Thoracic aorta (tissue), 2 donors: ENCODE data around the gene KIRREL3. TPM values are rescaled to one million over a fixed set of nuclear protein-coding genes. Genes with fewer than 3 reads are reported as not detected.

Experiments
- ATAC-seq: fragments of 150-250 bp; one replicate; pipeline ENCODE4 v1.8.0; 2017; ENCODE audit warnings: low read depth; ENCODE audit not compliant: insufficient number of reproducible peaks, low FRiP score
- DNase-seq: peaks from one replicate; pipeline ENCODE4 v3.0.0-alpha.2; 2020; ENCODE audit warnings: low spot score
- H3K27ac ChIP-seq, 2 donors: fragments of 200-600 bp; sonication (generic); 1 replicate in 1 of 2; 2 replicates in 1 of 2; pipeline ENCODE4 v1.5.1; 2016; ENCODE audit warnings: mild to moderate bottlenecking in 2 of 2, moderate library complexity in 2 of 2
- H3K27me3 ChIP-seq: fragments of 200-600 bp; sonication (generic); replicated peaks from 2 replicates; pipeline ENCODE4 v1.6.0; 2016; ENCODE audit warnings: mild to moderate bottlenecking; ENCODE audit not compliant: insufficient read depth
- H3K36me3 ChIP-seq: fragments of 200-600 bp; sonication (generic); one replicate; pipeline ENCODE4 v1.5.1; 2016
- H3K4me1 ChIP-seq, 2 donors: fragments of 200-600 bp; sonication (generic); 1 replicate in 1 of 2; 2 replicates in 1 of 2; pipeline versions ENCODE4 v1.5.1 to v1.6.0; 2016; ENCODE audit warnings: low read depth in 2 of 2, mild to moderate bottlenecking in 1 of 2; ENCODE audit not compliant: control insufficient read depth in 1 of 2
- H3K4me3 ChIP-seq: fragments of 200-600 bp; sonication (generic); 2 replicates; pipeline ENCODE4 v1.5.1; 2016; ENCODE audit warnings: mild to moderate bottlenecking
- H3K9me3 ChIP-seq: fragments of 200-600 bp; sonication (generic); 2 replicates; pipeline ENCODE4 v1.5.1; 2016
- CTCF ChIP-seq: fragments of 200-600 bp; sonication (generic); IDR thresholded peaks from one replicate; pipeline ENCODE4 v1.5.1; 2019; ENCODE audit warnings: antibody characterized with exemption
- total RNA-seq, 2 donors: library from RNA; depleted of rRNA; stranded (reverse); fragments of >200 nt; gene quantifications; one replicate each; pipeline versions ENCODE4 v1.1.0 to v1.2.3, GENCODE V29; 2016

KIRREL3 gene
- total RNA-seq, 2 donors from 2014 or later = not detected

- TF ChIP-seq CTCF = no peak
- ATAC-seq (no peak), DNase-seq (no peak)
- no peaks in the 10 kb centered on the region for H3K36me3 ChIP-seq
- H3K4me1 ChIP-seq = no peaks in the 10 kb centered on the region
- no peak overlapping the region for H3K4me3 ChIP-seq
- H3K27ac ChIP-seq = no peak overlapping the region
- H3K27me3 ChIP-seq = no peaks in the 10 kb centered on the region
- H3K9me3 ChIP-seq = no peaks in the 10 kb centered on the region
These were observed 16.9 kb upstream of the KIRREL3 start for GRCh38 chr11:127017482-127017881.

GRCh38 chr11:127013550-127013949 lies 13.0 kb upstream of the KIRREL3 start:
- TF ChIP-seq CTCF = no peak
- no peaks in the 10 kb centered on the region for H3K9me3 ChIP-seq
- no peak overlapping the region for H3K4me3 ChIP-seq
- H3K27ac ChIP-seq = no peak overlapping the region
- DNase-seq (no peak), ATAC-seq (no peak)
- no peaks in the 10 kb centered on the region for H3K4me1 ChIP-seq
- no peaks in the 10 kb centered on the region for H3K36me3 ChIP-seq
- H3K27me3 ChIP-seq = no peaks in the 10 kb centered on the region

- no peak overlapping the region for H3K27ac ChIP-seq
- H3K9me3 ChIP-seq = no peaks in the 10 kb centered on the region
- DNase-seq (no peak), ATAC-seq (no peak)
- H3K4me1 ChIP-seq = peaks cover 0 to 7% of the 10 kb centered on the region in 2 donors
- no peak for TF ChIP-seq CTCF
- no peak overlapping the region for H3K4me3 ChIP-seq
- H3K27me3 ChIP-seq = no peaks in the 10 kb centered on the region
- no peaks in the 10 kb centered on the region for H3K36me3 ChIP-seq
These were observed 5.7 kb upstream of the KIRREL3 start for GRCh38 chr11:127006311-127006710.

DNA sequence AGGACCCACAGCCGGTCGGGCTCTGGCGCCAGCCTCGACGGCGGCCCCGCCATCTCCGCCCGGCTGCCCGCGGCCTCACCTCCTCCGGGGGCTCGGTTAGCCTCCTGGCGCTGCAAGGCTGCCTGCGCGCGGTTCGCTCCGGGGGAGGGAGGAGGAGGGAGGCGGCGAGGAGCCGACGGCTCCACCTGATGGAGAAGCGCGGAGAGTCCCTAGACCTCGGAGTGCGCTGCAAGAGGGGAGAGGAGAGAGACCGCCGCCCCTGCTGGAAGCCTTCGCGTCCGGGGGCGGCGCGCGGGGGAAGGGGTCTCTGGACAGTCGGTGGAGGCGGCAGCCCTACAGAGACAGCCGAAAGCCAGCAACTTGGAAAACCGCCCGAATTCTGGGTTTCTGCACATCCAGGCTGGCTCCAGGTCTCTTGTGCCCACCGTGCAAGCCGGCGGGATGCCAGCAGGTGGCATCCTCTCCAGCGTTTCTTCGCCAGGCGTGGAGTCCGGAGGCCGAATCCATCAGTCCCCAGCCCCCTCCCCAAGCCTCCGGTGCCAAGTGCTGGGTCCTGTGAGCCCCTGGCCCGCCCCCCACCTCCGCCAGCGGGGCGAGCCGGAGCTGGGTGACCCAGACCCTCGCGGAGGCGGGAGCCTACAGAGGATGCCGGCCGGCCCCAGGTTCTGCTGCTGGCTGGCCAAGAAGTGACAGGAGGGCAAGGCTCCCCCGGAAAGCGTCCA lies 2.9 kb upstream of the KIRREL3 start:
- no peak for TF ChIP-seq CTCF
- DNase-seq (no peak), ATAC-seq (no peak)
- H3K9me3 ChIP-seq = no peaks in the 10 kb centered on the region
- H3K27me3 ChIP-seq = no peaks in the 10 kb centered on the region
- H3K36me3 ChIP-seq = no peaks in the 10 kb centered on the region
- peaks cover 0 to 16% of the 10 kb centered on the region in 2 donors for H3K4me1 ChIP-seq
- H3K27ac ChIP-seq = no peak overlapping the region
- no peak overlapping the region for H3K4me3 ChIP-seq

- H3K4me1 ChIP-seq = peaks cover 0 to 16% of the 10 kb centered on the region in 2 donors
- DNase-seq = no peak
- H3K4me3 ChIP-seq = no peak overlapping the region
- H3K27ac ChIP-seq = no peak overlapping the region
- no peaks in the 10 kb centered on the region for H3K9me3 ChIP-seq
- TF ChIP-seq CTCF = no peak
- H3K27me3 ChIP-seq = no peaks in the 10 kb centered on the region
- ATAC-seq = no peak
- H3K36me3 ChIP-seq = no peaks in the 10 kb centered on the region
These were observed 2.2 kb upstream of the KIRREL3 start for GRCh38 chr11:127002669-127003259.
